K562 (cell line): ENCODE measurements around the gene DEFB131A. TPM values are rescaled to one million over a fixed set of nuclear protein-coding genes. Genes with fewer than 3 reads are reported as not detected.
"Not testable (repeated sequence)": the region's sequence is repeated elsewhere in the genome, so short reads cannot be mapped to it uniquely, and the experiment has no call there.

Experiments used
- ATAC-seq: fragments of 200-7000 bp; cut with Tn5 transposase; 3 replicates; pipeline ENCODE4 v1.9.1; 2020; ENCODE audit warnings: moderate library complexity
- BruUV-seq: library from RNA; stranded (reverse); fragments of 400-500 nt; replicated peaks from 2 replicates; lab custom pipeline; 2021; lab: Mats Ljungman, UMichigan
- CTCF ChIA-PET: fragments of 300-600 bp; formaldehyde crosslinking; extraction: SDS; loops from one replicate; lab custom pipeline; 2021; ENCODE audit warnings: low intra/inter-chr PET ratio; lab: Yijun Ruan, JAX
- POLR2A ChIA-PET: fragments of 300-600, 350-650 bp; sonication (Branson Sonifier 250); formaldehyde crosslinking; extraction: SDS; loops from one replicate; lab custom pipeline; 2021; ENCODE audit warnings: antibody characterized with exemption, inconsistent platforms; lab: Yijun Ruan, JAX
- DNase-seq, 4 experiments: peaks; one replicate each; pipeline versions ENCODE4 v3.0.0 to v3.0.0-alpha.2; 2011 to 2018; ENCODE audit warnings: low spot score in 3 of 4, mixed read lengths in 3 of 4; ENCODE audit errors: extremely low read depth in 1 of 4
- FAIRE-seq: peaks from 2 replicates; lab custom pipeline; 2011; peaks lifted over from hg19 to GRCh38; lab: Jason Lieb, UNC
- H2AFZ ChIP-seq: 2 replicates; pipeline ENCODE4 v1.6.0; 2011; ENCODE audit warnings: low read depth, low read length, control low read depth, inconsistent platforms
- H3K27ac ChIP-seq: fragments of 200-600 bp; 3 replicates; pipeline ENCODE4 v1.8.0; 2011; ENCODE audit warnings: low read depth, mild to moderate bottlenecking, control low read depth, inconsistent platforms, low read length, moderate library complexity, mixed read lengths; ENCODE audit errors: extremely low read depth
- H3K27me3 ChIP-seq, 2 experiments: fragments of 300-600 bp in 1 of 2; 2 replicates in 1 of 2; 3 replicates in 1 of 2; pipeline versions ENCODE4 v1.6.0 to v1.8.0; 2011; ENCODE audit warnings: inconsistent platforms in 2 of 2, low read length in 2 of 2, mild to moderate bottlenecking in 1 of 2, mixed read lengths in 1 of 2, moderate library complexity in 1 of 2; ENCODE audit not compliant: control insufficient read depth in 2 of 2, insufficient read depth in 2 of 2
- H3K36me3 ChIP-seq: fragments of 300-600 bp; 3 replicates; pipeline ENCODE4 v1.8.0; 2011; ENCODE audit warnings: mild to moderate bottlenecking, low read length, inconsistent platforms; ENCODE audit not compliant: control insufficient read depth, insufficient read depth
- H3K4me1 ChIP-seq, 2 experiments: fragments of 200-600 bp in 1 of 2; replicated peaks in 1 of 2; 2 replicates in 1 of 2; 3 replicates in 1 of 2; pipeline versions ENCODE4 v1.5.1 to v1.8.0; 2011; ENCODE audit warnings: inconsistent platforms in 2 of 2, low read length in 2 of 2, mild to moderate bottlenecking in 1 of 2, mixed read lengths in 1 of 2, moderate library complexity in 1 of 2; ENCODE audit not compliant: control insufficient read depth in 2 of 2, insufficient read depth in 2 of 2
- H3K4me2 ChIP-seq: 2 replicates; pipeline ENCODE4 v1.6.1; 2011; ENCODE audit warnings: low read length, control low read depth, inconsistent platforms, mixed read lengths; ENCODE audit not compliant: insufficient read depth
- H3K4me3 ChIP-seq: fragments of 200-600 bp; sonication (generic), shearing (Covaris generic); 2 replicates; pipeline ENCODE4 v1.5.1; 2016; ENCODE audit warnings: control low read depth, inconsistent platforms
- H3K79me2 ChIP-seq: fragments of 200-600 bp; 3 replicates; pipeline ENCODE4 v1.8.0; 2011; ENCODE audit warnings: low read length, inconsistent platforms; ENCODE audit not compliant: control insufficient read depth, insufficient read depth
- H3K9ac ChIP-seq, 2 experiments: 2 replicates each; pipeline versions ENCODE4 v1.6.0 to v1.6.1; 2011; ENCODE audit warnings: low read depth in 2 of 2, low read length in 2 of 2, control low read depth in 1 of 2, inconsistent platforms in 1 of 2, mild to moderate bottlenecking in 1 of 2, mixed read lengths in 1 of 2; ENCODE audit not compliant: insufficient read depth in 1 of 2
- H3K9me1 ChIP-seq: one replicate; pipeline ENCODE4 v1.6.0; 2011; ENCODE audit warnings: inconsistent platforms, mild to moderate bottlenecking, low read length, moderate library complexity; ENCODE audit not compliant: control insufficient read depth, insufficient read depth
- H3K9me3 ChIP-seq: replicated peaks from 2 replicates; pipeline ENCODE4 v1.5.1; 2011; ENCODE audit warnings: low read depth, low read length, inconsistent platforms; ENCODE audit not compliant: control insufficient read depth, insufficient read depth
- H4K20me1 ChIP-seq: replicated peaks from 2 replicates; pipeline ENCODE4 v1.6.1; 2011; ENCODE audit warnings: low read length, inconsistent platforms, mixed read lengths; ENCODE audit not compliant: control insufficient read depth, insufficient read depth
- WGBS: fragments of 100-300 bp; shearing (Covaris generic); methylation state at CpG from one replicate; pipeline ENCODE4 v1.1.6; 2016; ENCODE audit warnings: low coverage, mixed read lengths; ENCODE audit not compliant: insufficient coverage; ENCODE audit errors: missing lambda C conversion rate; 5-methylcytosine and 5-hydroxymethylcytosine counted together
- in situ Hi-C: fragments of 300-500 bp; cut with MboI; formaldehyde crosslinking; loops from 4 replicates; pipeline ENCODE4 v1.15.0; 2018; ENCODE audit warnings: inconsistent platforms, mixed read lengths
- intact Hi-C: fragments of 100-400 bp; cut with micrococcal nuclease; formaldehyde crosslinking; loops from 2 replicates; pipeline ENCODE4 v1.14.2; 2022
- polyA plus RNA-seq, 8 experiments: library from polyadenylated mRNA; depleted of rRNA in 4 of 8; stranded (reverse) in 5 of 8; unstranded in 3 of 8; fragments of >200 nt; fragmentation: Nextera tagmentation in 2 of 8; fragmentation: Illumina TruSeq in 1 of 8; extraction: Ambion mirVana in 2 of 8; extraction: Trizol in 1 of 8; gene quantifications; 2 replicates each; pipeline versions ENCODE4 v1.2.1 to v1.2.3, GENCODE V29; 2011 to 2014; ENCODE audit warnings: inconsistent platforms in 1 of 8, missing spikeins in 1 of 8
- total RNA-seq, 7 experiments: library from RNA; depleted of rRNA in 6 of 7; stranded (reverse); fragments of >200 nt in 6 of 7; fragmentation: Illumina TruSeq in 2 of 7; extraction: Trizol in 2 of 7; gene quantifications; 2 replicates each; pipeline versions ENCODE4 v1.2.1 to v1.2.3, GENCODE V29; 2011 to 2021; ENCODE audit warnings: low replicate concordance in 1 of 7

The DEFB131A gene
- total and polyA plus RNA-seq, 9 of the 15 experiments (the other 6 are each of a cell fraction or from before 2014, with no cell fraction given), result not detected

DNA sequence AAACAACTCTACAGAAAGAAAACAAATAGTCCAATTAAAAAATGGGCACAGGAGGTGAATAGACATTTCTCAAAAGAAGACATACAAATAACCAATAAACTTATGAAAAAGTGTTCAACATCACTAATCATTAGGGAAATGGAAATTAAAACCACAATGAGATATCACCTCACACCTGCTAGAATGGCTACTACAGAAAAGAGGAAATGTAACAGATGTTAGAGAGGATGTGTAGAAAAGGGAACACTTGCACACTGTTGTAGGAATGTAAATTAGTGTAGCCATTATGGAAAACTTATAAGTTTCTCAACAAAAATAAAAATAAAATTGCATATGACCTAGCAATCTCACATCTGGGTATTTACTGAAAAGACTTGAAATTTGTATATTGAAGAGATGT lies 7.5 kb upstream of the DEFB131A start:
- H3K79me2 ChIP-seq, ATAC-seq, H3K27me3 ChIP-seq, H3K4me2 ChIP-seq, POLR2A ChIA-PET, DNase-seq, BruUV-seq, in situ Hi-C loops, H3K27ac ChIP-seq, H3K9me1 ChIP-seq, intact Hi-C loops, H3K9me3 ChIP-seq, H4K20me1 ChIP-seq, H3K36me3 ChIP-seq, CTCF ChIA-PET, H3K9ac ChIP-seq, H3K4me3 ChIP-seq, H2AFZ ChIP-seq, FAIRE-seq, H3K4me1 ChIP-seq: not testable (repeated sequence)

DNA sequence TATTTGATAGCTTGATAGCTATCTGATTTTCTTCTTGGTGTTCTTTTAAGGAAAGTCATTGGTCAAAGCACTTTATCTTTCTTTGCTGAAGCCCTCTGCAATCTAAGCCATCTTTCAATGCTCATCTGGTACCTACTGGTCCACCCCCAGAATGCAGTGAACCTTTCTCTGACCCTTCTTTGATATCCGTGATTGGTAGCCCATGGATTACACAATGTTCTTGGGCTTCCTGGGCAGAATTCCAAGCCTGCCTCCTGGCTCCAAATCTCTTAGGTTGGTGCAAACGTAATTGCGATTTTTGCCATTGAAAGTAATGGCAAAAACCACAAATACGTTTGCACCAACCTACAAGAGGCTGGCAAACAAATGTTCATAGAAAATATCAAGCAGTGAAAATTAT lies 1.9 kb upstream of the DEFB131A start:
- POLR2A ChIA-PET, H3K27ac ChIP-seq, intact Hi-C loops, H3K27me3 ChIP-seq, FAIRE-seq, H3K9me3 ChIP-seq, H4K20me1 ChIP-seq, H3K4me3 ChIP-seq, H3K9ac ChIP-seq, CTCF ChIA-PET, ATAC-seq, DNase-seq, H3K36me3 ChIP-seq, H2AFZ ChIP-seq, BruUV-seq, H3K79me2 ChIP-seq, H3K4me2 ChIP-seq, H3K4me1 ChIP-seq, H3K9me1 ChIP-seq: not testable (repeated sequence)
- 0% methylated on average over 4 of the region's 4 CpGs for WGBS
- in situ Hi-C loops, result loop anchor here (10.0 kb wide), 1 partner anchor 62 kb away; no protein-coding TSS in a partner anchor

DNA sequence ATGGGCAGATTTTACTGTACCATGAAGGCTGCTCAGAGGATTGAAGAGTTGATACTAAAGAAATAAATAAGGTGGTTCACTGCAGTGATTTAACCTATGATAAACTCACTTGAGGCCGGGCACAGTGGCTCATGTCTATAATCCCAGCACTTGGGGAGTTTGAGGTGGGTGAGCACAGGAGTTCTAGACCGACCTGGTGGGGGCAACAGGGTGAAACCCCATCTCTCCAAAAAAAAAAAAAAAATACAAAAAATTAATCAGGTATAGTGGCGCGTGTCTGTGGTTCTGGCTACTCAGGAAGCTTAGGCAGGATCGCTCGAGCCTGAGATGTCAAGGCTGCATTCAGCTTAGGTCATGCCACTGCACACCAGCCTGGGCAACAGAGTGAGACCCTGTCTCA lies 467 bp downstream of the DEFB131A start:
- WGBS, result 0% methylated on average over 6 of the region's 6 CpGs
- not testable (repeated sequence) for FAIRE-seq
- in situ Hi-C loops, result loop anchor here (10.0 kb wide), 1 partner anchor 60 kb away; no protein-coding TSS in a partner anchor

DNA sequence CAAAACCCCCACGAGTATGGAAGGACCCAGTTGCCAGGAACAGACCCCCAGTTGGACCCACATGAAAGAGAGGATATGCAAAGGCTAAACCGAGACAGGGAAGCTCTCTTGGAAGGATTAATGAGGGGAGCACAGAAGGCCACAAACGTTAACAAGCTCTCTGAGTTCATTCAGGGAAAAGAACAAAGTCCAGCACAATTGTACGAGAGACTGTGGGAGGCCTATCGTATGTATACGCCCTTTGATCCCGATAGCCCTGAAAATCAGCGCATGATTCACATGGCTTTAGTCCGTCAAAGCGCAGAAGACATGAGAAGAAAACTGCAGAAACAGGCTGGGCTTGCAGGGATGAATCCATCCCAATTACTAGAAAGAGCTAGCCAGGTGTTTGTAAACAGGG lies 8.0 kb downstream of the DEFB131A start:
- H3K4me2 ChIP-seq, intact Hi-C loops, H3K79me2 ChIP-seq, H3K4me1 ChIP-seq, CTCF ChIA-PET, H3K36me3 ChIP-seq, H3K4me3 ChIP-seq, H2AFZ ChIP-seq, H3K9me3 ChIP-seq, in situ Hi-C loops, H3K9me1 ChIP-seq, POLR2A ChIA-PET, H3K9ac ChIP-seq, ATAC-seq, BruUV-seq, DNase-seq, H3K27me3 ChIP-seq, FAIRE-seq, H4K20me1 ChIP-seq, H3K27ac ChIP-seq: not testable (repeated sequence)
- 0% methylated on average over 10 of the region's 10 CpGs for WGBS

More for the DNA sequence above, 467 bp downstream of the DEFB131A start:
- CTCF ChIA-PET, H3K27me3 ChIP-seq, H3K9me1 ChIP-seq, H2AFZ ChIP-seq, H3K9ac ChIP-seq, H3K36me3 ChIP-seq, POLR2A ChIA-PET, H3K27ac ChIP-seq, H3K9me3 ChIP-seq, DNase-seq, H3K4me1 ChIP-seq, H4K20me1 ChIP-seq, BruUV-seq, H3K4me3 ChIP-seq, intact Hi-C loops, H3K79me2 ChIP-seq, H3K4me2 ChIP-seq, ATAC-seq: not testable (repeated sequence)
